ENCODE measurements around the gene WWTR1.

DNA sequence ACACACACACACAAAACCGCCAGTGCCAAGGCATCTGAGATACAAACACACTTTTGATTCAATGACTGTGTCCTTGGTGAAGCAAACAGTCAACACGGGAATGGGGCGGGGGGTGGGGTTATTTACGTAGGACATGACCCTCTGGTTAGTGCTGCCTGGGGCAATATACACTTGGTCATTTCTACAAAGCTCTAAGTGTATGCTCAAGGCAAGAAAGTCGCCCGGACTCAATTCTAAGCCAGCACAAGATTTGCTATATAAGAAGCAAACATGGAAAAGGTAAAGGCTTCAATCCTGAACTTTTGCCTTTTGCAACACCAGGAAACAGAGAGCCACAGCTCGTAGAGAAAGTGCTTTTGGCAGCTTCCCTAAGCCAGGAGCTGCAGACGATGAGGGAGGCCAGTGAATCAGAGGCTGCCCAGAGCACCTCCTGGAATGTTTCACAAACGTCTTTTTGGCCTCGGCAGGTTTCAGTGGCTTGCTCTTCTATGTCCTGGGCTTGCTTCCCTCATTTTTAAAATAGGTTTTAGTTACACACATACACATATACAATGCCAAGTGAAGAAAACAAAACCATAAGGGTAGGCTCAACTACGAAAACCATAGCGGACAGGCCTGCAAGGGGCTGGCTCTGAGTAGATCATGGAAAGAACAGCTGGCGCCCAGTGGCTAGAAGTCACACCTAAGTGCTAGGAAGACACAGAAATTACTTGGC is 109.7 kb downstream of the WWTR1 start:
- TF ChIP-seq, protein P1, sequence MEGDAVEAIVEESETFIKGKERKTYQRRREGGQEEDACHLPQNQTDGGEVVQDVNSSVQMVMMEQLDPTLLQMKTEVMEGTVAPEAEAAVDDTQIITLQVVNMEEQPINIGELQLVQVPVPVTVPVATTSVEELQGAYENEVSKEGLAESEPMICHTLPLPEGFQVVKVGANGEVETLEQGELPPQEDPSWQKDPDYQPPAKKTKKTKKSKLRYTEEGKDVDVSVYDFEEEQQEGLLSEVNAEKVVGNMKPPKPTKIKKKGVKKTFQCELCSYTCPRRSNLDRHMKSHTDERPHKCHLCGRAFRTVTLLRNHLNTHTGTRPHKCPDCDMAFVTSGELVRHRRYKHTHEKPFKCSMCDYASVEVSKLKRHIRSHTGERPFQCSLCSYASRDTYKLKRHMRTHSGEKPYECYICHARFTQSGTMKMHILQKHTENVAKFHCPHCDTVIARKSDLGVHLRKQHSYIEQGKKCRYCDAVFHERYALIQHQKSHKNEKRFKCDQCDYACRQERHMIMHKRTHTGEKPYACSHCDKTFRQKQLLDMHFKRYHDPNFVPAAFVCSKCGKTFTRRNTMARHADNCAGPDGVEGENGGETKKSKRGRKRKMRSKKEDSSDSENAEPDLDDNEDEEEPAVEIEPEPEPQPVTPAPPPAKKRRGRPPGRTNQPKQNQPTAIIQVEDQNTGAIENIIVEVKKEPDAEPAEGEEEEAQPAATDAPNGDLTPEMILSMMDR (conservative IDR thresholded peaks at IDR 0.05; ENCODE audit: low read depth, low read length): no peak
- TF ChIP-seq EZH2 (IDR thresholded peaks at IDR 0.05; ENCODE audit: low read length, unreplicated experiment) (no peak), EZH2phosphoT487 (IDR thresholded peaks at IDR 0.05; ENCODE audit: borderline replicate concordance, low read length) (no peak)

Measured in PC-3 (cell line).